H9 (cell line): ENCODE results near the gene HOMER3. TPM values are rescaled to one million over a fixed set of nuclear protein-coding genes. Genes with fewer than 3 reads are reported as not detected.

Experiments
- DNase-seq: peaks from one replicate; pipeline ENCODE4 v3.0.0-alpha.2; 2017
- H2AFZ ChIP-seq: one replicate; pipeline ENCODE4 v1.6.1; 2013; ENCODE audit warnings: mild to moderate bottlenecking, low read length, control low read depth, moderate library complexity
- H2AK5ac ChIP-seq: 2 replicates; pipeline ENCODE4 v1.6.1; 2013; ENCODE audit warnings: low read length, control low read depth, mixed read lengths; ENCODE audit not compliant: insufficient read length
- H2BK120ac ChIP-seq: one replicate; pipeline ENCODE4 v1.6.1; 2013; ENCODE audit warnings: low read depth, mild to moderate bottlenecking, low read length, control low read depth, inconsistent platforms; ENCODE audit not compliant: poor library complexity, severe bottlenecking
- H2BK12ac ChIP-seq: 2 replicates; pipeline ENCODE4 v1.6.1; 2013; ENCODE audit warnings: low read length, control low read depth, mixed read lengths, low read depth; ENCODE audit not compliant: insufficient read length
- H2BK15ac ChIP-seq: 2 replicates; pipeline ENCODE4 v1.6.1; 2013; ENCODE audit warnings: low read depth, low read length, control low read depth
- H2BK20ac ChIP-seq: one replicate; pipeline ENCODE4 v1.6.1; 2013; ENCODE audit warnings: low read depth, mild to moderate bottlenecking, low read length, control low read depth, inconsistent platforms; ENCODE audit not compliant: poor library complexity, severe bottlenecking
- H2BK5ac ChIP-seq: 2 replicates; pipeline ENCODE4 v1.6.1; 2013; ENCODE audit warnings: low read length, control low read depth, mixed read lengths; ENCODE audit not compliant: insufficient read length
- H3K14ac ChIP-seq: 2 replicates; pipeline ENCODE4 v1.6.1; 2013; ENCODE audit warnings: low read length, control low read depth; ENCODE audit not compliant: insufficient read depth
- H3K18ac ChIP-seq: 2 replicates; pipeline ENCODE4 v1.6.1; 2013; ENCODE audit warnings: low read depth, mild to moderate bottlenecking, mixed read lengths, low read length, control low read depth; ENCODE audit not compliant: insufficient read length
- H3K23ac ChIP-seq: 2 replicates; pipeline ENCODE4 v1.6.1; 2013; ENCODE audit warnings: low read length, control low read depth, mixed read lengths, low read depth; ENCODE audit not compliant: insufficient read length
- H3K23me2 ChIP-seq: 2 replicates; pipeline ENCODE4 v1.6.1; 2013; ENCODE audit warnings: low read depth, mild to moderate bottlenecking, mixed read lengths, low read length, control low read depth; ENCODE audit not compliant: insufficient read length, poor library complexity, severe bottlenecking
- H3K27ac ChIP-seq: 2 replicates; pipeline ENCODE4 v1.5.1; 2013; ENCODE audit warnings: low read length, control low read depth, mixed read lengths, low read depth; ENCODE audit not compliant: insufficient read length
- H3K27me3 ChIP-seq: 2 replicates; pipeline ENCODE4 v1.6.1; 2013; ENCODE audit warnings: low read length, control low read depth, inconsistent platforms; ENCODE audit not compliant: insufficient read depth
- H3K4ac ChIP-seq: 2 replicates; pipeline ENCODE4 v1.6.1; 2013; ENCODE audit warnings: low read depth, mild to moderate bottlenecking, control low read depth, inconsistent platforms, low read length, moderate library complexity
- H3K4me1 ChIP-seq: 2 replicates; pipeline ENCODE4 v1.6.1; 2013; ENCODE audit warnings: low read length, control low read depth, inconsistent platforms; ENCODE audit not compliant: insufficient read depth
- H3K4me2 ChIP-seq: 2 replicates; pipeline ENCODE4 v1.6.1; 2013; ENCODE audit warnings: low read length, control low read depth, mixed read lengths; ENCODE audit not compliant: insufficient read length, insufficient read depth
- H3K56ac ChIP-seq: 2 replicates; pipeline ENCODE4 v1.6.1; 2013; ENCODE audit warnings: low read depth, mild to moderate bottlenecking, mixed read lengths, low read length, control low read depth; ENCODE audit not compliant: insufficient read length
- H3K79me1 ChIP-seq: 2 replicates; pipeline ENCODE4 v1.6.1; 2013; ENCODE audit warnings: low read depth, mild to moderate bottlenecking, moderate library complexity, low read length, control low read depth, inconsistent platforms; ENCODE audit not compliant: insufficient read depth, poor library complexity, severe bottlenecking
- H3K79me2 ChIP-seq: 2 replicates; pipeline ENCODE4 v1.6.1; 2013; ENCODE audit warnings: low read length, control low read depth, inconsistent platforms; ENCODE audit not compliant: insufficient read depth
- H3K9ac ChIP-seq: 2 replicates; pipeline ENCODE4 v1.6.1; 2013; ENCODE audit warnings: low read length, control low read depth, mixed read lengths; ENCODE audit not compliant: insufficient read length; ENCODE audit errors: extremely low read depth
- H3K9me3 ChIP-seq: one replicate; pipeline ENCODE4 v1.6.1; 2013; ENCODE audit warnings: low read depth, low read length, inconsistent platforms; ENCODE audit not compliant: control insufficient read depth
- H3T11ph ChIP-seq: one replicate; pipeline ENCODE4 v1.6.1; 2013; ENCODE audit warnings: mild to moderate bottlenecking, low read length, control low read depth, inconsistent platforms
- H4K20me1 ChIP-seq: one replicate; pipeline ENCODE4 v1.6.1; 2013; ENCODE audit not compliant: control insufficient read depth, insufficient read length, insufficient read depth
- H4K5ac ChIP-seq: 2 replicates; pipeline ENCODE4 v1.6.1; 2013; ENCODE audit warnings: low read depth, mild to moderate bottlenecking, mixed read lengths, low read length, control low read depth; ENCODE audit not compliant: insufficient read length
- H4K8ac ChIP-seq: replicated peaks from 2 replicates; pipeline ENCODE4 v1.6.1; 2013; ENCODE audit warnings: low read length, control low read depth, mixed read lengths, low read depth; ENCODE audit not compliant: insufficient read length
- H4K91ac ChIP-seq: 2 replicates; pipeline ENCODE4 v1.6.1; 2013; ENCODE audit warnings: low read depth, mild to moderate bottlenecking, moderate library complexity, mixed read lengths, low read length, control low read depth; ENCODE audit not compliant: insufficient read length
- H3K27ac Mint-ChIP-seq, 3 experiments: 2 replicates in 2 of 3; 3 replicates in 1 of 3; pipeline ENCODE4 v1.8.0; 2020 to 2021; ENCODE audit warnings: mixed read lengths in 3 of 3, mild to moderate bottlenecking in 1 of 3, moderate library complexity in 1 of 3
- H3K27me3 Mint-ChIP-seq: 2 replicates; pipeline ENCODE4 v1.8.0; 2021; ENCODE audit warnings: low read depth, mild to moderate bottlenecking, moderate library complexity, mixed read lengths
- H3K36me3 Mint-ChIP-seq, 3 experiments: 2 replicates in 2 of 3; 3 replicates in 1 of 3; pipeline ENCODE4 v1.8.0; 2020 to 2021; ENCODE audit warnings: low read depth in 3 of 3, mixed read lengths in 3 of 3; ENCODE audit not compliant: insufficient read depth in 1 of 3
- H3K4me1 Mint-ChIP-seq, 2 experiments: 2 replicates each; pipeline ENCODE4 v1.8.0; 2020; ENCODE audit warnings: mixed read lengths in 2 of 2
- H3K4me3 Mint-ChIP-seq, 2 experiments: 2 replicates in 1 of 2; 3 replicates in 1 of 2; pipeline ENCODE4 v1.8.0; 2020 to 2021; ENCODE audit warnings: mild to moderate bottlenecking in 2 of 2, mixed read lengths in 2 of 2, moderate library complexity in 1 of 2
- H3K9me3 Mint-ChIP-seq, 2 experiments: 2 replicates in 1 of 2; 3 replicates in 1 of 2; pipeline ENCODE4 v1.8.0; 2020; ENCODE audit warnings: mild to moderate bottlenecking in 2 of 2, mixed read lengths in 2 of 2, moderate library complexity in 1 of 2
- CTCF ChIP-seq: fragments of 200-600 bp; sonication (generic); conservative IDR thresholded peaks from 3 replicates; pipeline ENCODE4 v1.8.0; 2021; ENCODE audit warnings: antibody characterized with exemption, mild to moderate bottlenecking
- WGBS: extraction: QIAGEN DNeasy Blood & Tissue Kit; methylation state at CpG from one replicate; pipeline ENCODE4 v1.1.7; 2013; ENCODE audit warnings: missing lambda C conversion rate, low lambda C conversion rate, mixed read lengths; ENCODE audit not compliant: insufficient read length; ENCODE audit errors: extremely low coverage; 5-methylcytosine and 5-hydroxymethylcytosine counted together
- total RNA-seq: library from RNA; stranded (reverse); gene quantifications from 2 replicates; pipeline ENCODE4 v1.2.1, GENCODE V29; 2021

Gene HOMER3
- total RNA-seq, 1 experiment from 2014 or later, result 20.2 TPM

- Histone ChIP-seq H3K14ac (peak within 1 kb of the TSS; percentile 16; the same call in 1 of the 2 replicates), H2AK5ac (no peak within 1 kb of the TSS), H3K56ac (no peak within 1 kb of the TSS), H2BK120ac (no peak within 1 kb of the TSS), H3K18ac (no peak within 1 kb of the TSS), H3T11ph (no peak within 1 kb of the TSS), H3K27ac (no peak within 1 kb of the TSS), H2BK12ac (no peak within 1 kb of the TSS), H4K5ac (no peak within 1 kb of the TSS), H3K4ac (no peak within 1 kb of the TSS), H3K23me2 (peaks cover 7% of the 10 kb centered on the region), H3K79me1 (no peaks in the 10 kb centered on the region), H3K27me3 (no peaks in the 10 kb centered on the region; the same call in 1 of the 2 replicates), H2BK5ac (no peak within 1 kb of the TSS), H3K9me3 (no peaks in the 10 kb centered on the region), H2BK20ac (no peak within 1 kb of the TSS), H3K9ac (no peak within 1 kb of the TSS), H3K79me2 (no peaks in the 10 kb centered on the region), H4K91ac (no peak within 1 kb of the TSS), H3K23ac (no peak within 1 kb of the TSS), H3K4me2 (peak within 1 kb of the TSS; percentile 33), H4K8ac (no peak within 1 kb of the TSS), H3K4me1 (no peaks in the 10 kb centered on the region), H2AFZ (no peak within 1 kb of the TSS), H4K20me1 (no peaks in the 10 kb centered on the region), H2BK15ac (no peak within 1 kb of the TSS)
- H3K27me3 Mint-ChIP-seq, result peaks cover 17% of the 10 kb centered on the region
- no peaks in the 10 kb centered on the region for H3K9me3 Mint-ChIP-seq
- peaks cover 0 to 2% (median 0%) of the 10 kb centered on the region in 3 experiments; a peak in 4 of 7 replicates for H3K36me3 Mint-ChIP-seq
- H3K4me3 Mint-ChIP-seq, result peak within 1 kb of the TSS; percentile 78 to 89
- no peak for DNase-seq
- TF ChIP-seq CTCF, result no peak
- no CpG with 5 or more reads among the region's 89 CpGs for WGBS
- H3K27ac Mint-ChIP-seq, result no peak within 1 kb of the TSS; a peak in 1 of 7 replicates
- H3K4me1 Mint-ChIP-seq, result peaks cover 0 to 10% of the 10 kb centered on the region in 2 experiments; a peak in 1 of 4 replicates
These were observed 45.1 kb downstream of the HOMER3 start, which contains the start of gene CERS1 for GRCh38 chr19:18895824-18896341. Gene CERS1 (minus strand): TSS chr19:18896158. CDS start chr19:18896072, 86 bp downstream.
